Activated naive CD8-positive, alpha-beta T cell treated with anti-CD3 and anti-CD28 coated beads, Interleukin-2, amount 50 U/mL, for 24 hours (primary cell): ENCODE results near the gene ANK2.
A peak's percentile ranks its signal among the peaks of the same experiment; 100 is the strongest.

Experiments used
- ATAC-seq: fragments of 150-1000 bp; cut with Tn5 transposase; one replicate; pipeline ENCODE4 v1.10.0; 2021
- DNase-seq: peaks from one replicate; pipeline ENCODE4 v3.0.0; 2021
- H3K27ac Mint-ChIP-seq: one replicate; pipeline ENCODE4 v1.8.0; 2021; ENCODE audit warnings: mild to moderate bottlenecking, mixed read lengths
- H3K27me3 Mint-ChIP-seq: one replicate; pipeline ENCODE4 v1.8.0; 2021; ENCODE audit warnings: mixed read lengths
- H3K36me3 Mint-ChIP-seq: one replicate; pipeline ENCODE4 v1.8.0; 2021; ENCODE audit warnings: low read depth, mixed read lengths
- H3K4me1 Mint-ChIP-seq: one replicate; pipeline ENCODE4 v1.8.0; 2021; ENCODE audit warnings: mixed read lengths
- H3K4me3 Mint-ChIP-seq: one replicate; pipeline ENCODE4 v1.8.0; 2021; ENCODE audit warnings: mild to moderate bottlenecking, moderate library complexity, mixed read lengths
- H3K9me3 Mint-ChIP-seq: one replicate; pipeline ENCODE4 v1.8.0; 2021; ENCODE audit warnings: mixed read lengths

The ANK2 gene

DNA sequence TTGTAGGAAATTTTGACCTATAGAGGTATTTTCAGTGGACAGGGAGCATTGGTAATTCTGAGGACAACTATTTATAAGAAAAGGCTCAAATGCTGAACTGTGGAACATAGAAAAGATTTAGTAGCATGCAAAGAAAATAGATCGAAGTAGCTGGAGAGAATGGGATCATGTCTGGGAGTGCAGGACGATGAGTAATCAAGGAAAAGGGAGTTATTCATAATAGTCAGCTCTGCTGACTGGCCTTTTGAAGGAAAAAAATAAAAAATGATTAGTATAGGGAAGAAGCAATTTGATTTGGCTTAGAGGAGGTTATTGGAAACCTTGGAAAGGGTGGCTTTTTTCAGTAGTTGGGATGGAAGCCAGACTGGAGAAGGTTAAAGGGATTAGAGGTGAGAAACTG is 22.9 kb upstream of the ANK2 start:
- Mint-ChIP-seq H3K4me3 (no peak overlapping the region), H3K27me3 (no peaks in the 10 kb centered on the region), H3K9me3 (no peaks in the 10 kb centered on the region), H3K4me1 (no peaks in the 10 kb centered on the region), H3K27ac (no peak overlapping the region), H3K36me3 (no peaks in the 10 kb centered on the region)
- no peak for DNase-seq
- no peak for ATAC-seq

DNA sequence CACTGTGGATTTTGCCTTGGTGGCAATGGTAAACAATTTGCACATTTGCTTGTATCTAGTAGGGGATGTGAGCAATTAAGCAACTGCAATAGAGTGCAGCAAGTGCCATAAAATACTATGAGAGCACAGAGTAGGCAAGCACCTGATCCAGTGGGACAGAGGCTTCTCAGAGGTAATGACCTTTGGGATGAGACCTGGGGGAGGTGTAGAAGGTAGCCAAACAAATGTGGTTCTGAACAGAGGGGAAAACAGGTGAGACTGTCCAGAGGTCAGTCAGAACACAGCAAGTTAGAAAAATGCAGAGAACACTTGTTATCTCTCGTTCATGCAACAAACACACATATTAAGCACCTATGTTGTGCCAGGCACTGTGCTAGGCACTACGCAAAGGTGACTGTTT is 21.4 kb upstream of the ANK2 start:
- no peak for ATAC-seq
- no peak for DNase-seq
- Mint-ChIP-seq H3K4me3 (no peak overlapping the region), H3K9me3 (no peaks in the 10 kb centered on the region), H3K4me1 (no peaks in the 10 kb centered on the region), H3K27ac (no peak overlapping the region), H3K27me3 (no peaks in the 10 kb centered on the region), H3K36me3 (no peaks in the 10 kb centered on the region)

DNA sequence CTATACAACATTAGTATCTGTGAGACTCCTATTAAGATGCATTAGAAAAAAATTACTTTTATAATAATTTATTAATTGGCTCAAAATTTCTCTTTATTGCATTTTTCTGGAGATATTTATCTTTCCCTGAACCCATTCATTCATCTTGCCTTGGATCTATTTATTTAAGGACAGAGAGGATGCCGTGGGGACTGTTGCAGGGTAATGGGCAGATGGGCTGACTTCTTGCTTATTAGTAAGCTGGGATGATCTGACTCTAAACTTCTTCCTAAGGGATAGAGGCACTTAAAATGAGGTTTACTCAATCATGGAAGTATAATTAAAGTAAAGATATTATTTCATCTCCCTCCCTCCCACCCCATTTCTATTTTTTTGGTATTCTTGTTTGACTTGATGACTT is 18.2 kb upstream of the ANK2 start:
- Mint-ChIP-seq H3K27ac (no peak overlapping the region), H3K4me1 (no peaks in the 10 kb centered on the region), H3K27me3 (no peaks in the 10 kb centered on the region), H3K36me3 (no peaks in the 10 kb centered on the region), H3K4me3 (no peak overlapping the region), H3K9me3 (no peaks in the 10 kb centered on the region)
- ATAC-seq (no peak), DNase-seq (no peak)

DNA sequence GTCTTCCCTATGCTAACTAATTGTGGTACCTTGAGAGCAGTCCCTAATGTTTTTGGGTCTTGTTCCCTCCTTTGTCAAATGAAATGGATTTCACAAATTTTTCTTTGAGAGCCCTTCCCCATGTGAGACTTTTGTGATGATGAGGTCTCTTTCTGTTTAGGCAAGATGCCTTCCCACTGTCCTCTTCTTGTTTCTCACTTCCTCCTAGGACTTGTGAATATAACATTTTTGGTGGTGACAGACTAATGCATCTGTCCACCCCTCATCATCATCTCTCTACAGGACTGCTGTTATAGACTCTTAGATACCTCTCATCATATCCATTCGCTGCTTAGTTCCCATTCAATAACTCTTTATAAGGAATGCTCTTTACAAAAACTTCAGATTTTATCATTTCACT is 8.7 kb upstream of the ANK2 start:
- no peak overlapping the region for H3K4me3 Mint-ChIP-seq
- ATAC-seq (no peak), DNase-seq (no peak)
- H3K9me3 Mint-ChIP-seq = no peaks in the 10 kb centered on the region
- H3K27ac Mint-ChIP-seq = no peak overlapping the region
- no peaks in the 10 kb centered on the region for H3K4me1 Mint-ChIP-seq
- H3K36me3 Mint-ChIP-seq = no peaks in the 10 kb centered on the region
- no peaks in the 10 kb centered on the region for H3K27me3 Mint-ChIP-seq

DNA sequence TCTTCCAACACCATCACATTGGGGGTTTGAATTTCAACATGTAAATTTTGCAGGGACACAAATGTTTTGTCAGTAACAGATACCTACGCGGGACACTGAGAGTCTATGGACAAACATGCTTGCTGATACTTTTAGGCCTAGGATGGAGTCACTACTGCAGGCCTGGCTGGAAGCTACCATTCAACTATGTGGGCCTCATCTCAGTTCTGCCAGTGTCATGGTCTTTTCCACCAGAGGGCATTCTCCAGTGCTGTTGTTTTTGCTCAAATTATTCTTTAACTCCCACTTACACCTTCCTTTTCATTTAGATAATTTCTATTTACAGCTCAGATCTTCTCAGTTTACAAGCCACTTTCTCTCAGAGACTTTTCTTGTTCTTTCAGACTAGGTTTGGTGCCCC is 7.0 kb upstream of the ANK2 start:
- Mint-ChIP-seq H3K4me1 (no peaks in the 10 kb centered on the region), H3K27ac (no peak overlapping the region), H3K27me3 (peaks cover 2% of the 10 kb centered on the region), H3K36me3 (no peaks in the 10 kb centered on the region), H3K9me3 (no peaks in the 10 kb centered on the region), H3K4me3 (no peak overlapping the region)
- ATAC-seq (no peak), DNase-seq (no peak)

DNA sequence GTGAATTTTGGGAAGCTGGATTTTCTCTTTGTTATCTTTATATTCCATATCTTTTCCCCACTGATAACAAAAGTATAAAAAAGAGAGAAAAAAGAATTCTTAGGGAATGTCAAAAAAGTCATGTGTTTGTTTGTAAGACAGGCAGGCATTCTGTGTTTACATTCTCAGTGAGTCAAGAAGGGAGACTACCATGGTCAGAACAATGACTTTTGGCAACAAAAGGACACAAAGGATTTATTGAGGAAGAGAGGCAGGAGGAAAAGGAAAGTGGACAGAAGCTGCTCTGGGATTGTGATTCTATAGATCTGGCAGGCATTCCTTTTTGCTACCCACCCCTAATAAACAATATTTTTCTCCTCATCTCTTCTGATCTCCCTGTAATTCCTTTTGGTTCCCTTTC is 5.9 kb upstream of the ANK2 start:
- ATAC-seq (no peak), DNase-seq (no peak)
- Mint-ChIP-seq H3K9me3 (no peaks in the 10 kb centered on the region), H3K27ac (no peak overlapping the region), H3K36me3 (no peaks in the 10 kb centered on the region), H3K4me1 (no peaks in the 10 kb centered on the region), H3K27me3 (peaks cover 2% of the 10 kb centered on the region), H3K4me3 (no peak overlapping the region)

DNA sequence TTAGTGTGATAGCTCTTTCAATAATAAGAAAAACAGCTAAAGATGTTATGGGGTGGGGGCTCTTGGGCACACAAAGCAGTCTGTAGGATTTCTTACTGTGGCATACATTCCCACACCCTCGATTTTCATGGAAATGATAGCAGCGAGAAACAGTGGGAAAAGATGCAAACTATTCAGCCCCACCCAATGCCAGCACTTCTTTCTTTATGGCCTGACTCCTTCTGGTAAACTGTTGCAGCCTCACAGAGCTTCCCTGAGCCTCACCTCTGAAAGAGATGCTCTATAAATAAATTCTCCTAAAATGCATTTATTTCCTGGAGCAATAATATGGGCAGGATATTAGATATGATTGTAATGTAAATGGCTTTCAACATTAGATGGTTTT is 910 bp downstream of the ANK2 start:
- H3K27ac Mint-ChIP-seq = no peak overlapping the region
- no peaks in the 10 kb centered on the region for H3K36me3 Mint-ChIP-seq
- no peak overlapping the region for H3K4me3 Mint-ChIP-seq
- no peak for DNase-seq
- no peaks in the 10 kb centered on the region for H3K4me1 Mint-ChIP-seq
- no peak for ATAC-seq
- no peaks in the 10 kb centered on the region for H3K9me3 Mint-ChIP-seq
- H3K27me3 Mint-ChIP-seq = peaks cover 2% of the 10 kb centered on the region

DNA sequence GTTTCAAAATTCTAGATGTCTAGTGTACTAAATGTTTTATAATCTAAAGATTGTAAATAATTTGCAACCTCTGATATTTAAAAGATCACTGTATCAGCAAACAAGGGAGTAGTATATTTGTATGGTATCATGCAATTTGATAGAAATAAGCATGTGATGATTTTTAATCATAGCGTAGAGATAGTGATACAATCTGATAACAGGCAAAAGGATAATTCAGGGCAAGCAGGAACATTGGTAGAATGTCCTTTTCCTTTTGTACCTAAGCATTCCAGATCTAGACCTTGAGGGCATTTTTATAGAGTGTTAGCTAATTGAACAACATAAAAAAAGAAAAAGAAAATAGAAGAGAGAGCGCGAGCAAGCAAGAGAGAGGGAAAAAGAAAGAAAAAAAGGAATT is 1.4 kb downstream of the ANK2 start:
- Mint-ChIP-seq H3K4me3 (no peak overlapping the region), H3K9me3 (no peaks in the 10 kb centered on the region), H3K4me1 (no peaks in the 10 kb centered on the region), H3K36me3 (no peaks in the 10 kb centered on the region), H3K27me3 (peaks cover 2% of the 10 kb centered on the region), H3K27ac (no peak overlapping the region)
- DNase-seq = no peak
- no peak for ATAC-seq

DNA sequence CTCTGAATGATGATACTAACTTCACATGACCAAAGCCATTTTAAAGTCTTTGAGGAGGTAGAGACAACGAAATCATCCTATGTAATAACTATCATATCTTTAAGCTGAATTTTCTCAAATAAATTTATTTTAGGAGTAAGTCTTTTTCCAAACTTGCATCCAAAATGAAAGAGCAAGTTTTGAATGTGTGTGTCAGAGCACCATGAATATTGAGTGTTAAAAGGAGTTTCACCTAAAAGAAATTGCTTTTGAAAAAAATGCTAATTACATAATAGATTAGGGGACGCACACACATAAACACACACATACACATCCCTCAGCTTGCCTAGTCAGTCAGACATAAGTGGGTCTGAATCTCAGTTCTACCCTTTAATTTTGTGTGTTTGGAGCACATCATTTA is 1.9 kb downstream of the ANK2 start:
- no peak for DNase-seq
- no peak overlapping the region for H3K4me3 Mint-ChIP-seq
- no peaks in the 10 kb centered on the region for H3K36me3 Mint-ChIP-seq
- H3K27ac Mint-ChIP-seq = no peak overlapping the region
- ATAC-seq = no peak
- H3K4me1 Mint-ChIP-seq = no peaks in the 10 kb centered on the region
- no peaks in the 10 kb centered on the region for H3K9me3 Mint-ChIP-seq
- H3K27me3 Mint-ChIP-seq = peaks cover 2% of the 10 kb centered on the region

DNA sequence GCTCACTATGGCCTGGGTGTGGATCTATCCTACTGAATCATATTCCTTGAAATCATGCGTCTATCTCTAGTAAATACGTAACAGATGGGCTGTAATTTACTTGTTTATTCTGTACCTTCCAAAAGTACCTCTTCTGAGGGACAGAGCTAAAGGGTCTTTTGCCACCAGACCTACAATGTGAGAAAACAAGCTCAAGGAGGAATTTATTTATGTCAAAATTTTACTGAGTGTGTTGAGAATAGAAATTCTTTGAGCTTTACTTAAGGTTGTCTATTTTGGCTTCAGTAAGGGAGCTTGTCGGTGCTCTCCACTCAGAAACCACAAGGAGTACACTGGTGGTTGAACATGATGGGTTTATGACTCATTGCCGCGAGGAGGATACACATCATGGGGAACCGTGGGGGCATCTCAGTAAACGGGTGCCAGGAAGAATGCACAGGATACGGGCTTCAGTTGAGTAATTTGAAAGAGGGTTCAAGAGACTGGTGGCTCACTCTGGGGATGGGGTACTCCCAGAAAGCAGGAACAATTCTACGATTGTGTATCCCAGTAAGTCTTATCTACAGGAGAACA is 3.0 kb downstream of the ANK2 start:
- no peaks in the 10 kb centered on the region for H3K4me1 Mint-ChIP-seq
- peak; percentile 52 for ATAC-seq
- H3K27me3 Mint-ChIP-seq = no peaks in the 10 kb centered on the region
- no peak overlapping the region for H3K4me3 Mint-ChIP-seq
- no peak for DNase-seq
- no peak overlapping the region for H3K27ac Mint-ChIP-seq
- H3K9me3 Mint-ChIP-seq = no peaks in the 10 kb centered on the region
- H3K36me3 Mint-ChIP-seq = no peaks in the 10 kb centered on the region

DNA sequence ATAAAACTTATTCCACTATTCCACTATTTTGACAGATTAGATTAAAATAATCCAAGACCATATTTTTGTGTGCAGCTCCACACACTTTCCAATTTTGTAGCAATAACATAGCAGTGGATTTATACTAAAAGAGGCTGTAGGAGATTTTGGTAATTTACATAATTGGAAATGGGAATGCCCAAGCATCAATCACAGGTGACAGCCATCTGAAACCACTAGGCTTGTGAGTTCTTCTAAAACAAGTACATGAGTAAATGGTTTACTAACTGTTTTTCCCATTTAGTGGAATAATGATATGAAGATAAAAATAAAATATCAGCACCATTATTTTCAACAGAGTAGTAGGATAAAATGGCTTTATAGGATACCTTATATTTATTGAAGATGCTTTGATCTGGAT is 4.4 kb downstream of the ANK2 start:
- no peaks in the 10 kb centered on the region for H3K36me3 Mint-ChIP-seq
- H3K4me1 Mint-ChIP-seq = no peaks in the 10 kb centered on the region
- DNase-seq (no peak), ATAC-seq (no peak)
- H3K4me3 Mint-ChIP-seq = no peak overlapping the region
- no peak overlapping the region for H3K27ac Mint-ChIP-seq
- H3K9me3 Mint-ChIP-seq = no peaks in the 10 kb centered on the region
- H3K27me3 Mint-ChIP-seq = no peaks in the 10 kb centered on the region

DNA sequence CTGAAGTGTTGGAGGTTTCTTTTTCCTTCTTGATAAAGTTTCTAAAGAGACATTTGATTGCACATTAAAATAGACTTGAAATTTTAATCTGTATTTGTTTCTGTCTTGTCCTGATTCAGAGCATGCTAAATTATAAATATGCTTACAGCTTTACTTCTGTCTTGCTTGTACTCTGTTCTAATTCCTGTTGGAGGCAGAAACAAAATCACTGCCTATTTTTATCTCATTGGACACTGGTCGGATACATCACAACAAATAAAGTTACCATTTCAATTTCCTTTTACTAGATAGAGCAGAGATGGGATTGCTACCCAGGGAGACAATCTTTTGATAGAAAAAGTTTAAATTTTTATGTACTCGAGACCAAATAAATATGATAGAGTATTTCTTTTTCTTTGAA is 6.9 kb downstream of the ANK2 start:
- DNase-seq (no peak), ATAC-seq (no peak)
- Mint-ChIP-seq H3K9me3 (no peaks in the 10 kb centered on the region), H3K27ac (no peak overlapping the region), H3K27me3 (no peaks in the 10 kb centered on the region), H3K4me1 (no peaks in the 10 kb centered on the region), H3K36me3 (no peaks in the 10 kb centered on the region), H3K4me3 (no peak overlapping the region)

DNA sequence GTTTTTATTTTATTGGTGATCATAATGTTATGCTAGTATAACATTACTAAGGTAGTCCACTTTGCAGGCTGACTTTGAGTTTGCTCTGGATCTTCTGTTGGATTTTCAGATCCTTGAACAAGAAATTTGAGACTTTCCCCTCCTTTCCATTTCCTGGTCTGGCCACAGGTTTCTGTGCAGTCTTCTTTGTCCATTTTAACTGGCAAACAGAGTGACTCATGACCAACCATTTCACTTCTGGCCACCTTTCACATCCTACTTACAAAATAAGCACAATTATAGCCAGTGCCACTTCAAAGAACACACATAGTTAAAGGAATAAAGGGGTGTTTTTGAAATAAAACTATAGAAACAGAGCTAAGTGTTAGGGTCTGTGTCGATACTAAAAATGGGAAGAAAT is 8.4 kb downstream of the ANK2 start:
- Mint-ChIP-seq H3K36me3 (no peaks in the 10 kb centered on the region), H3K27me3 (no peaks in the 10 kb centered on the region), H3K4me1 (no peaks in the 10 kb centered on the region), H3K27ac (no peak overlapping the region), H3K4me3 (no peak overlapping the region), H3K9me3 (no peaks in the 10 kb centered on the region)
- ATAC-seq (no peak), DNase-seq (no peak)

DNA sequence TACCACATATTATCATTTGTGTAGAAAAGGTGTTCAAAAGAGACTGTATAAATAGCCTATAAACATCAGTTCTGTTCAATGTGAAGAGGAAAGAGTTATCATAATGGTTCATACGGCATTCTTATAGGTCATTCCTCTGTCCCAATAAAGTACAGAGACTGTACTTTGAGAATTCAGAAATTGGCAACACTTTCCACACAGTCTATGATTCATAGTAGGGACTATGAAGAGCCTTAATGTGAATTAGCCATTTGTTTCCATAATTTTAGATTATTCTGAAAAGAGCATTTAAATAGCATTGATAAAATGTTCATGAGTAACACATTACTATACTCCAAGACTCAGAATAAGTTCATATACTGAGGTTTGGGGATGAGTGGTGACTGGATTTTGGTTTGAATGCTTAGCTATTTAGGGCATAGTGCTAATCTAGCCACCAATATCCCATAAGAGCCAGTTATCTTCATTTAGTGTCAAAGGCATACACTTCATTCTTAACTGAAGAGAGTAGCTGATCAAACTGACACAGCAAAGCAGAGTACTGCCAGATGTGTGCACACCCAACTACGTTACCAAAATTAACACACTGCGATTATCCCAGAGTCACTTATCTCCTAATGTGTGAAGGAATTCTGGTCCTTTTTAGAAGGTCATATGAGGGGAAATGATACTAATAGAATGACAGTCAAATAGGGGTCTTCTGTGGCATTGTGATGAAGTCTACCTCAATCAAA is 10.2 kb downstream of the ANK2 start:
- Mint-ChIP-seq H3K4me3 (no peak overlapping the region), H3K27ac (no peak overlapping the region), H3K4me1 (no peaks in the 10 kb centered on the region), H3K9me3 (no peaks in the 10 kb centered on the region), H3K36me3 (no peaks in the 10 kb centered on the region), H3K27me3 (no peaks in the 10 kb centered on the region)
- ATAC-seq (no peak), DNase-seq (no peak)

DNA sequence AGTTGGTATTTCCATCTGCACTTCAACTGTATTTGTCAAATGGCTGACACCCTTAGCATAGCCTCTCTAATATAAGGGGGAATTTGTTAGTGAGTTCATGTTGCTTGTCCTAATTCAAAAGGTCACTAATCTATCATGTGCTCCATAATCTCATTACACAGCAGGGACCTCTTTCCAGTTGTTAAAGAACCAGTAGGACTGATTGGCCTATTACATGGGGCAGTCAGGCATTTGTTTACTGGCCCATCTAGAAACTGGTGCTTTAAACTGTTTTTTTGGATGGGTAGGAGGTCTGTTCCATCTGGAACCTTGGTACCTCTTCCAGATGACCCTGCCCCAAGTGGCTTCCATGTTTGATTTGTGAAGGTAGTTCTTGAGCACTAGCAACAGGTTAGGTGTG is 11.4 kb downstream of the ANK2 start:
- no peaks in the 10 kb centered on the region for H3K4me1 Mint-ChIP-seq
- H3K4me3 Mint-ChIP-seq = no peak overlapping the region
- no peak overlapping the region for H3K27ac Mint-ChIP-seq
- H3K36me3 Mint-ChIP-seq = no peaks in the 10 kb centered on the region
- no peaks in the 10 kb centered on the region for H3K9me3 Mint-ChIP-seq
- H3K27me3 Mint-ChIP-seq = no peaks in the 10 kb centered on the region
- DNase-seq (no peak), ATAC-seq (no peak)

DNA sequence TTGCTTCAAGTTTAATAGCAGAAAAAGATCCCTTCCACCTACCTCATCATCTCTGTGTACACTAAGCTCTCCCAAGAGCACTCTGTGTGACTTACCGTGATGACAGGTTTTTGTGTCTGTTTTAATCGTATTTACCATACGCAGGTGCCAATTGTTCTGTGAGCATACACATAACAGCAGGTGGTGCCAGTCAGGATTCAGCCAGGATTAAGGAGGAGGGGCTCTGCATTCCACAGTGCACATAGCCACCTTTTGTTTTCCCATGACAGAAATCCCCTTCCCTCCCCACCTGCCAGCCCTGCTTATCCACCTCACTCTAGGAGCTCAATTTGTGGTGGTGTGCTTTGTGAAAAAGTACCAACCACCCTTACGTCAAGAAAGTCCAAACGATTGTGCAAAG is 14.8 kb downstream of the ANK2 start:
- no peaks in the 10 kb centered on the region for H3K4me1 Mint-ChIP-seq
- H3K27ac Mint-ChIP-seq = no peak overlapping the region
- ATAC-seq (no peak), DNase-seq (no peak)
- H3K9me3 Mint-ChIP-seq = no peaks in the 10 kb centered on the region
- no peak overlapping the region for H3K4me3 Mint-ChIP-seq
- H3K36me3 Mint-ChIP-seq = no peaks in the 10 kb centered on the region
- no peaks in the 10 kb centered on the region for H3K27me3 Mint-ChIP-seq
